ENCODE measurements around the gene SPACA4.
"Not testable (repeated sequence)": the region's sequence is repeated elsewhere in the genome, so short reads cannot be mapped to it uniquely, and the experiment has no call there.

The SPACA4 gene

DNA sequence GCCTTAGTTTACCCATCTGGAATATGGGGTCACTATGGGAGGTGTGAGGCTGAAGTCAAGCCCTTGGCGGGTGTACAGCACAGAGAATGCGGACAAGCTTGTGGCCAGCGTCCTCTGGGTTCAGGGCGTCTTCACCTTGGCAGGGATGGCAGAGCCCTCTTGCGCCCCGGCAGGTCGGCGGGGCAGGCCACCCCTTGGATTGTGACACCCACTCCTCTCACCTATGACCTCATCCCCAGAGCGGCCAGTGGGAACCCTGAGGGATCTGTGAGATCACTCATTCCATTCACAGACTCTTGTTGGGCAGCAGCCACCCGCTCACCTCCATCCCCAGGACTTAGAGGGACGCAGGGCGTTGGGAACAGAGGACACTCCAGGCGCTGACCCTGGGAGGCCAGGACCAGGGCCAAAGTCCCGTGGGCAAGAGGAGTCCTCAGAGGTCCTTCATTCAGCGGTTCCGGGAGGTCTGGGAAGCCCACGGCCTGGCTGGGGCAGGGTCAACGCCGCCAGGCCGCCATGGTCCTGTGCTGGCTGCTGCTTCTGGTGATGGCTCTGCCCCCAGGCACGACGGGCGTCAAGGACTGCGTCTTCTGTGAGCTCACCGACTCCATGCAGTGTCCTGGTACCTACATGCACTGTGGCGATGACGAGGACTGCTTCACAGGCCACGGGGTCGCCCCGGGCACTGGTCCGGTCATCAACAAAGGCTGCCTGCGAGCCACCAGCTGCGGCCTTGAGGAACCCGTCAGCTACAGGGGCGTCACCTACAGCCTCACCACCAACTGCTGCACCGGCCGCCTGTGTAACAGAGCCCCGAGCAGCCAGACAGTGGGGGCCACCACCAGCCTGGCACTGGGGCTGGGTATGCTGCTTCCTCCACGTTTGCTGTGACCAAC lies at the start of gene SPACA4:
Gene SPACA4, plus strand, starts transcription at position 280 of the 896 bp plus-strand sequence. Its CDS starts 237 bp downstream, at position 517.
- no peak for DNase-seq

GRCh38 chr19:48556825-48557224 lies 49.7 kb upstream of the SPACA4 start:
- DNase-seq, result no peak

DNA sequence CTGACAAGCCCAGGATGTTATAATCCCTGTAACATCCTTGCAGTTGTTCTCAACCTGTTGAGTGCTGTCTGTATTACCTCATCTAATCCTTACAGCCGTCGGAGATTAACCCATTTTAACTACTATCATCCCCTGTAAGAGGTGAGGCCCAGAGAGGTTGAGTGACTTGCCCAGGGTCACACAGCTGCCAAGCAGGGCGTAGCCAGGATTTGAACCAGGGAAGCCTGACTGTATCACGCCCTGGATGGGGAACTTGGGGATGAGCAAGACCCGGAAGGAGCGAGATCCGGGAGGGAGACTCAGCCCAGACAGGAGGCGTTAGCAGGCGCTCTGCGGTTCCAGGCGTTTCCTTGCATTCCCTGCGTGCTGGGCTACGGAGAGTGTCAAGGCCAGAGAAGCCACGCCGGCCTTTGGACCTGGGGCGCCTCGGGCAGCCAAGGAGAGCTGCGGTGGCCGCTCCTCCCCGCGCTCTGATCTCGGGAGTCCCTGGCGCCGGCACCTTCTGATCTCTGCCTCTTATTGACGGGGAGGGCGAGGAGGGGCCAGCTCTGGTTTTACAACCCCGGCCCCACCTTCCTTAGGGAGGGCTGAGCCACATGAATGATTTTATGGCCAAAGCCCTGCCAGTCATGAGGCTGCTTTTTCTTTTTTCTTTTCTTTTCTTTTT lies 48.4 kb upstream of the SPACA4 start:
- no peak for DNase-seq

- no peak for DNase-seq
Measured at GRCh38 chr19:48560095-48560530, 46.4 kb upstream of the SPACA4 start.

DNA sequence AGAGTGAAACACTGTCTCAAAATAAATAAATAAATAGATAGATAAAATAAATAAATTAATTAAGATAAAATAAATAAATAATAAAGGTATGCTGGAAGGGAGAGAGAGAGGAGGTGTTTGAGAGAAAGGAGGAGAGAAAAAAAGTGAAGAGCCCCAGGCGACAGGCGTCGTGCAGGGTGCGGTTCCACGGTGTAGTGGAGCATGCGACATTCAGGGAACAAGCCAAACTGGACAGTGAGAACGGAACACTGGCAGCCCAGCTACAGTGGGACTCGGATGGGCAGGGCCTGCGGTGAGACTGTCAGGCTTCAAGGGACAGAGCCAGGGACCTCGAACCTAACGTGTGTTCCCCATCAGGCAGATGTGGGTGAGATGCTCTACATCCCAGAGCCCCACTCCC lies 45.1 kb upstream of the SPACA4 start:
- no peak for DNase-seq

GRCh38 chr19:48565090-48565489 lies 41.5 kb upstream of the SPACA4 start:
- no peak for DNase-seq

- DNase-seq, result no peak
Measured at GRCh38 chr19:48568345-48568886, 38.1 kb upstream of the SPACA4 start.

DNA sequence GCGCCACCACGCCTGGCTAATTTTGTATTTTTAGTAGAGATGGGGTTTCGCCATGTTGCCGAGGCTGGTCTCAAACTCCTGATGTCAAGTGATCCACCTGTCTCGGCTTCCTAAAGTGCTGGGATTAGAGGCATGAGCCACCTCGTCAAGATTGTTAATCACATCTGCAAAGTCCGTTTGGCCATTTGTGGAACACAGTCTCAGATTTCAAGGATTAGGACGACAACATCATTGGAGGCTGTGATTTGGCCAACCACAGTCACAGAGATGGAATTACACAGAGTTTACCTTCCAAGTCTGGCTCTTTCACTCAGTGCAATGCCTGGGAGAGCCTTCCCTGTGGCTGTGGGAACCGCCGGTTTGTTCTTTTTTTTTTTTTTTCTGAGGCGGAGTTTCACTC lies 36.7 kb upstream of the SPACA4 start:
- DNase-seq, result no peak

DNA sequence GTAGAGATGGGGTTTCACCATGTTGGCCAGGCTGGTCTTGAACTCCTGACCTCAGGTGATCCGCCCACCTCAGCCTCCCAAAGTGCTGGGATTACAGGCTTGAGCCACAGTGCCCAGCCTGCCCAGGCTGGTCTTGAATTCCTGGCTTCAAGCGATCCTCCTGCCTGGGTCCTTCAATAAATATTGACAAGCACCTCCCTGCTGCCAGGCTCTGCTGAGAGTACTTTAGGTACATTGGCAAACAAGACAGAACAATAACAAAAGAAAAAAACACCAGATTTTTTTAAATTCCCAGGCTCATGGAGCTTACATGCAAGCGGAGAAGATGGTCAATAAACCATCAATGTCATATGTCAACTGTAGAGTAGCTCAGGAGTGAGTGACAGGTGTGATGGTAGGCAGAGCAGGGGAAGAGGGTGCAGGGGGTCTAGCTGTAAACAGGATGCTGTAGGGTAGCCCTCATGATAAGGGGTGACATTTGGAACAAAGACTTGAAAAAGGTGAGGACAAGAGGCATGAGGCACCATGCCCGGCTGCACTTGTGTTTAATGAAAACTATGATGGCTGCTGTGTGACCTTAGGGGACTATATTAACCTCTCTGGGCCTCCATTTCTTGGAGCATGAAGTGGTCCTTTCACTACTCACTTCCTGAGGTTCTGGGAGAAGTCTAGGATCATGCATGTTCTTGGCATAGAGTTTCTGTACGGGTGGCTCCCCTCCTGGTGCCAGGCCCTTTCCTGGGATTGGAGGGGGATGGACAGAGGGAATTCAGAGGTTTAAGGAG lies 35.0 kb upstream of the SPACA4 start:
- no peak for DNase-seq

DNA sequence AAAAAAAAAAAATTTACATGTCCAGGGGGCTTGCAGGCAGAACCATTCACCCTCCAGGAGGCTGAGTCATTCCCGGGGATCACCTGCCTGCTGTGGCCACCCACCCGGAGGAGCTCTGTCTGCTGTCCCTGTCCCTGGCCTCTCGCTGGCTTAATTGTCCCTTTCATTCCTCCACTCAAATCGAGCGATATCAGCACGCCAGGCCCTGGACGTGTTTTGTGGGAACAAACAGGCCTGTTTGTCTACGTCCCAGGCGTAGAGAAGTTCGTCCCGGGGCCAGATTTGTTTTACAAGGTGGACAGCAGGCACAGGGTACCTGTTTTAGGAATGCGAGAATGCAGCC lies 33.4 kb upstream of the SPACA4 start:
- DNase-seq, result no peak

DNA sequence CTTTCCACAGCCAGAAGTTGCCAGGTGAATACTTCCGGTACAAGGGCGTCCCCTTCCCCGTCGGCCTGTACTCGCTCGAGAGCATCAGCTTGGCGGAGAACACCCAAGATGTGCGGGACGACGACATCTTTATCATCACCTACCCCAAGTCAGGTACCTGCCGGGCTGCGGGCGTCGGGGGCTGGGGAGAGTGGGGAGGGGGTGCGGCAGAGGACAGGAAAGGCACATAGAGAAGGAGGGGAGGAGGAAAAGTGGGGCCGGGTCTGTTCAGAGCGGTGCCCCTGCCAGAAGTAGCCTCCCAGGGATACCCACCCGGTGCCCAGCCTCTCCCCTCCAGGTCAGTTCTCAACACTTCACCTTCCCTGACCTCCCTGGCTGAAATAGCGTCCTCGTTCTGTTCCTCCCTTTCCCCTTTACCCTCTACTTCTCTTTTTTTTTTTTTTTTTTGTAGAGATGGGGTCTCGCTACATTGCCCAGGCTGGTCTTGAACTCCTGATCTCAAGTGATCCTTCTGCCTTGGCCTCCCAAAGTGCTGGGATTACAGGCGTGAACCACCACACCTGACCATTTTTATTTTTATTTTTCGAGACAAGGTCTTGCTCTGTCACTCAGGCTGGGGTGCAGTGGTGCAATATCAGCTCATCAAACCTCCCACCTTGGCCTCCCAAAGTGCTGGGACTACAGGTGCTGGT lies 30.5 kb upstream of the SPACA4 start:
- DNase-seq, result no peak

GRCh38 chr19:48577908-48578307 lies 28.6 kb upstream of the SPACA4 start:
- not testable (repeated sequence) for DNase-seq

- DNase-seq, result no peak
Measured at GRCh38 chr19:48578891-48579290, 27.7 kb upstream of the SPACA4 start.

- DNase-seq, result no peak
Measured at GRCh38 chr19:48582168-48582567, 24.4 kb upstream of the SPACA4 start.

DNA sequence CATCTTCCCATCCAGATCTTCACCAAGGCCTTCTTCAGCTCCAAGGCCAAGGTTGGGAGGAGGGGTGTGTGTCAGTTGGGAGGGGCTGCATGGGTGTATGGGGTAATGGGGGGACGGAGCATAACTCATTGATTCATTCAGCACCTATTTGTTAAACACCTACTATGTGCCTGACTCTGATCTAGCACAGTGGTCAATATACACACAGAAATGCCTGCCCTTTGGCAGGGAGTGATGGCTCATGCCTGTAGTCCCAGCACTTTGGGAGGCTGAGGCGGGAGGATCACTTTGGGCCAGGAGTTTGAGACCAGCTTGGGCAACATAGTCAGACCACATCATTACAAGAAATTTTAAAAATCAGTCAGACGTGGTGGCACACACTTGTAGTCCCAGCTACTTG lies 19.2 kb upstream of the SPACA4 start:
- no peak for DNase-seq

DNA sequence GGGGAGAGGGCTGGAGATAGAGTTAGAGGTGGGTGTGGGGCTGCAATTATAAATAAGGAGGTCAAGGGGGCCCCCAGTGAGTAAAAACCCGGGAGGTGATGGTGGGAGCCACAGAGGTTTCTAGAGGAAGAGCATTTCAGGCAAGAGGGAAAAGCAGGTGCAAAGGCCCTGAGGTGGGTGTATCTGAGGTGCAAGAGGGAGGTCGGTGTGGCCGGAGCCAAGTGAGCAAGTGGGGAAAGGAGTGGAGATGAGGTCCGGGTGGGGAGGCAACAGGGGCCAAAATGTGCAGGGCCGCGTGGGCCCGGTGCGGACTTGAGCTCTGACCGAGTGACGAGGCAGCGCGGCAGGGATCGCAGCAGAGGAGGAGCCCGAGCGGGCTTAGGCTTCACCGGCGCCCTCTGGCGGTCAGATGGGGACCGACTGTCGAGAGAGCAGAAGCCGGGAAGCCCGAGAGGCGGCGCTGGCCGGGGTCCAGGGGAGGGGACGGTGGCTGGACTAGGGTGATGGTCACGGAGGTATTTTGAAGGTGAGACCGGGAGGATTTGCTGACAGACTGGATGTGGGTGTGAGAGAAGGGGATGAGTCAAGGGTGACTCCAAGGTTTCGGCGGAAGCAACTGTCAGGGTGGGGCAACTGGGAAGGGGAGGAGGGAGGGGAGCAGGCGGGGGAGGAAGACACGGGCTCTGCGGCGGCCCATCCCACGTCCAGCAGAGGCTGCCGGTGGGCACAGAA lies 17.7 kb upstream of the SPACA4 start:
- DNase-seq, result peak; percentile 86 to 88

DNA sequence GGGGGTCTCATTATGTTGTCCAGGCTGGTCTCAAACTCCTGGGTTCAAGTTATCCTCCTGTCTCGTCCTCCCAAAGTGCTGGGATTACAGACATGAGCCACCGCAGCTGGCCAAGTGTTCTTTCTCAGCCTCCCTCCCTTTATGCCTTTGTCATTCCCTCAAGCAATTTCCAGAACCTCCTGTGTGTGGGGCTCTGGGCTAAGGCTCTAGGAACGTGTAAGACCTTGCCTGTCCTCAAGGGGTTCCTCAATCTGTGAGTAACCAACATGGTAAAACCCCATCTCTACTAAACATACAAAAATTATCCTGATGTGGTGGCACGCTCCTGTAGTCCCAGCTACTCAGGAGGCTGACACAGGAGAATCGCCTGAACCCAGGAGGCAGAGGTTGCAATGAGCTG lies 15.5 kb upstream of the SPACA4 start:
- DNase-seq, result no peak

DNA sequence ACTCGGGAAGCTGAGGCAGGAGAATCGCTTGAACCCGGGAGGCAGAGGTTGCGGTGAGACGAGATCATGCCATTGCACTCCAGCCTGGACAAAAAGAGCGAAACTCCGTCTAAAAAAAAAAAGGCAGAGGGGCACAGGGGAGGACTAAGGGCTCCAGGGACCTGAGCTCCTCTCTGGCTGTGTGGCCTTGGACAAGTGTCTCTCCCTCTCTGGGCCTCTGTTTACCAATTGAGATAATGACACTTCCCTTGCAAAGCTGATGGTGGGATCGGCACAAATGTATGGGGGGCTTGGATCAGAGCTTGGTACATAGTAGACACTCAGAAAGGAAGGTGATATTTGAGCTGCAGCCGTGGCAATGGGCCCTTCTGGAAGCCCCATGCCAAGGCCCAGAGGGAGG lies 11.4 kb upstream of the SPACA4 start:
- DNase-seq, result no peak

- no peak for DNase-seq
Measured at GRCh38 chr19:48595833-48596232, 10.7 kb upstream of the SPACA4 start.

- no peak for DNase-seq
Measured at GRCh38 chr19:48596237-48596636, 10.3 kb upstream of the SPACA4 start.

GRCh38 chr19:48596679-48597465 lies 9.7 kb upstream of the SPACA4 start:
- no peak for DNase-seq
